Measurements from ENCODE around the gene HLCS.

The HLCS gene

GRCh38 chr21:36722370-36723368 is 243.8 kb downstream of the HLCS start:
- no peak for DNase-seq (ENCODE audit: low spot score)

DNA sequence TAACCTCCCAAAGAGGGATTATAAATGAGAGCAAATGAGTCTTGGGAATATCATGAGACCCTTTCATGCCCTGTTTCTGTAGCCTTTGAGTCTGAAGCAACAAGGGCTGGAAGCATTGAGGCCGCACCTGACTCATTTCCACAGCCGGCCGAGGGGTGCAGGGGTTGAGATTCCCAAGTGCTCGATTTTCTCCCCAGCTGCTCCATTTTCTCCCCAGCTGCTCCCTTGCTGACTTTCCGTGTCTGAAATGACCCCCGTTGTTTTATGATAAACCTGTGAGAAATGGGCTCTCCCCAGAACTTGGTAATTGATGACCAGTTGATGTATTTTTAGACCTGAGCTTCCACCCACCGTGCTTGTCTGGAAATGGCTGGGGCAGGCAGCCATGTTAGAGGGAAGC is 244.7 kb downstream of the HLCS start:
- no peak for DNase-seq (ENCODE audit: low spot score)

- DNase-seq (ENCODE audit: low spot score), result no peak
Measured at GRCh38 chr21:36719614-36720013, 246.9 kb downstream of the HLCS start.

- no peak for DNase-seq (ENCODE audit: low spot score)
Measured at GRCh38 chr21:36718951-36719501, 247.4 kb downstream of the HLCS start.

DNA sequence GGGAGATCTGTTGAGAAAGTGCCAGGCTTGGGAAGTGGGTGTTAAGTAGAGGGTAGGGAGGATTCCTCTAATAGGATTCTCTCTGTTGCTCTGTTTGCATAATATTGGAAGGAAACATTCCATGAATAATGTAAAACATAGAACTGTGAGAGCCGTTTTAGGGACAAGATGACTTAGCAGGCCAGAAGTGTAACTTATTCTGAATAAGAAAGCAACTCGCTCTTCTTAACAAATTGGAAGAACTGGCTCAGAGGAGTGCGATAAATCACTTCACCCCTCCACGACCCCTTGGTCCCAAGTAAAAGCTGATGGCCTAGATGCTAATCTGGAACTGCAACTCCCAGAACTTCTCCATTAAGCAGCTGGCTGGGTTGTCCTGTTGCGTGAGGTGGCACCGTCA is 248.5 kb downstream of the HLCS start:
- DNase-seq (ENCODE audit: low spot score), result no peak

DNA sequence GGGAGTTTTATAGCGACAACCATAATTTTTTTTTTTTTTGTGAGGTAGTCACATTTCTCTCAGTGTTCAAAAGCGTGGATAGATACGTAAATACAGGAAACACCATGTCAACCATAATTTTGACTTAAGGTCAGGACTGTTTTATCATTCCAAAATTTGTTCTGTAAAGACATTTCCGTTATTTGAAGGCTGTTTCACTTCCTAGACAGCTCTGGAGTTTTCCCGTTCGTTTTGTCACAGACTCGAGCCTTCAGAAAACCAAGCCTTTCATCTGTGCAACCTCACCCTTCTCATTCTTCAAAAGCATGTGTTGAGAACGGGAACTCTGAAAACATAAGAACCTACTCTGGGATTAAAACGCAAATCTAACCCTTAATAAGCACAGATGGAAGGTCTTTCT is 249.6 kb downstream of the HLCS start:
- DNase-seq (ENCODE audit: low spot score), result no peak

DNA sequence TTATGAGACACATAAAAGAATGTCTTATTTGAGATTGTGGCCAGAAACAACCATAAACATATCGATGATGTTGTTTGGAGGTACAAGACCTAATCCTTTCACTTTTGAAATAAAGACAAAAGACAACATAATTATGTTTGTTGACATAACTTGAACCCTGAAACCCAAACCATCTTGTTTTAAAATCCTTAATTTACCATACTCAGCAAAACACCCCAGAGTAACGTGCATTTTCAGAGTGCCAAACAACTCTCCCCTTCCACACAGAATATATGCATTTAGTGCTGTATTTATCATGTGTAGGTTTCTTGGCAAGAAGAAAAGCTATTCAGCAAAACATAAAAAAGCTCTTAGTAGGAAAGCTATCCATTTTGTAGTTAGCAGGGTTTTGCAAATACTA is 250.1 kb downstream of the HLCS start:
- DNase-seq (ENCODE audit: low spot score), result no peak

DNA sequence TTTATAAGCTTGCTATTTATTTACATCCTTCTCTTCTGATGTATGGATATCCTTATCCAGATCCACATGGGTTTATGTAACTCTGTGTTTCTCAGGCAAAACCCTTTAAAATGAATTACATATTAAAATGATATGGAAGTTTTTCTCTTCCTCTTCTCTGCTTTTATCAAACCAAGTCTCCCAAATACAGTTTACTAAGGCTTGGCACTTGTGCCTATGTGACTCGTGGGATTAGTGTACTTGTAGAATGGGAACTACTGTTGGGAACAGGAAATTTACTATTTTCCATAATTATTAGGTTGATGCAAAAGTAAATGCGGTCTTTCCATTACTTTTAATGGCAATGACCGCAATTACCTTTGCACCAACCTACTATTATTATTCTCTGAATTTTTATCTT is 252.7 kb downstream of the HLCS start:
- no peak for DNase-seq (ENCODE audit: low spot score)

DNA sequence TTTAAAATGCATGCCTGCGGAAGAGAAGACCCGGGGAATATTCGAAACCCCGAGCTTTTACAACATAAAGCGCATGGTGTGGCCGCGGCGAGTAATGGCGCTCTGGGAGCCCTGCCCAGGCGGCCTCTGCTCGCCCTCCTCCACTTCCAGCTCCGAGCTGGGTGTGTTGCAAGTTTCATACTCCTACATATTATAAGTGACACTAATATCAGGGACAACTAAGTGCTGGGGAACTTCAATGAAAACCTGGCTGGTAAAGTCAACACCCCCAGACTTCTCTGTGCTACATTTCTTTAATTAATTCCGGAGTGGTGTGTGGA is 255.8 kb downstream of the HLCS start:
- DNase-seq (ENCODE audit: low spot score), result no peak

GRCh38 chr21:36709868-36710728 is 256.4 kb downstream of the HLCS start:
- DNase-seq (ENCODE audit: low spot score), result no peak

DNA sequence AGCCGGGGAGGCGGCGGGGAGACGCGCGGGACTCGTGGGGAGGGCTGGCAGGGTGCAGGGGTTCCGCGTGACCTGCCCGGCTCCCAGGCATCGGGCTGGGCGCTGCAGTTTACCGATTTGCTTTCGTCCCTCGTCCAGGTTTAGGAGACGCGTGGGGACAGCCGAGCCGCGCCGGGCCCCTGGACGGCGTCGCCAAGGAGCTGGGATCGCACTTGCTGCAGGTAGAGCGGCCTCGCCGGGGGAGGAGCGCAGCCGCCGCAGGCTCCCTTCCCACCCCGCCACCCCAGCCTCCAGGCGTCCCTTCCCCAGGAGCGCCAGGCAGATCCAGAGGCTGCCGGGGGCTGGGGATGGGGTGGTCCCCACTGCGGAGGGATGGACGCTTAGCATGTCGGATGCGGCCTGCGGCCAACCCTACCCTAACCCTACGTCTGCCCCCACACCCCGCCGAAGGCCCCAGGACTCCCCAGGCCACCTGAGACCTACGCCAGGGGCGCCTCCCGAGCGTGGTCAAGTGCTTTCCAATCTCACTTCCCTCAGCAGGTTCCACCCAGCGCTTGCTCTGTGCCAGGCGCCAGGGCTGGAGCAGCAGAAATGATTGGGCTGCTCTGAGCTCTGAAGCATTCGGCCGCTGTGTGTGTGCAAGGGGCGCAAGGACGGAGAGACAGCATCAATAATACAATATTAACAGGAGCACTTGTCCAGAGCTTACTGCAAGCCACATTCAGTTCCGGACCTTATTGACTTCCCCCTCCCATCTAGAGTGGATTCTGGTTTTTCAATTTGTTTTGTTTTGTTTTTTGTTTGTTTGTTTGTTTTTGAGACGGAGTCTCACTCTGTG is 257.2 kb downstream of the HLCS start:
- no peak for DNase-seq (ENCODE audit: low spot score)

- DNase-seq (ENCODE audit: low spot score), result no peak
Measured at GRCh38 chr21:36708286-36709029, 258.0 kb downstream of the HLCS start.

- DNase-seq (ENCODE audit: low spot score), result no peak
Measured at GRCh38 chr21:36707763-36708285, 258.6 kb downstream of the HLCS start.

GRCh38 chr21:36706951-36707762 is 259.3 kb downstream of the HLCS start:
- DNase-seq (ENCODE audit: low spot score), result peak; percentile 8

- peak; percentile 5 for DNase-seq (ENCODE audit: low spot score)
Measured at GRCh38 chr21:36706482-36706852, 260.0 kb downstream of the HLCS start.

GRCh38 chr21:36705679-36706481 is 260.6 kb downstream of the HLCS start:
- DNase-seq (ENCODE audit: low spot score), result peak; percentile 19

GRCh38 chr21:36704958-36705678 is 261.4 kb downstream of the HLCS start:
- peak; percentile 40 for DNase-seq (ENCODE audit: low spot score)

GRCh38 chr21:36704281-36704957 is 262.1 kb downstream of the HLCS start:
- DNase-seq (ENCODE audit: low spot score), result peak; percentile 29

All from hepatic stellate cell (primary cell).